ENCODE measurements around the gene PTPN22.
"Not testable (repeated sequence)": the region's sequence is repeated elsewhere in the genome, so short reads cannot be mapped to it uniquely, and the experiment has no call there.

PTPN22 gene

DNA sequence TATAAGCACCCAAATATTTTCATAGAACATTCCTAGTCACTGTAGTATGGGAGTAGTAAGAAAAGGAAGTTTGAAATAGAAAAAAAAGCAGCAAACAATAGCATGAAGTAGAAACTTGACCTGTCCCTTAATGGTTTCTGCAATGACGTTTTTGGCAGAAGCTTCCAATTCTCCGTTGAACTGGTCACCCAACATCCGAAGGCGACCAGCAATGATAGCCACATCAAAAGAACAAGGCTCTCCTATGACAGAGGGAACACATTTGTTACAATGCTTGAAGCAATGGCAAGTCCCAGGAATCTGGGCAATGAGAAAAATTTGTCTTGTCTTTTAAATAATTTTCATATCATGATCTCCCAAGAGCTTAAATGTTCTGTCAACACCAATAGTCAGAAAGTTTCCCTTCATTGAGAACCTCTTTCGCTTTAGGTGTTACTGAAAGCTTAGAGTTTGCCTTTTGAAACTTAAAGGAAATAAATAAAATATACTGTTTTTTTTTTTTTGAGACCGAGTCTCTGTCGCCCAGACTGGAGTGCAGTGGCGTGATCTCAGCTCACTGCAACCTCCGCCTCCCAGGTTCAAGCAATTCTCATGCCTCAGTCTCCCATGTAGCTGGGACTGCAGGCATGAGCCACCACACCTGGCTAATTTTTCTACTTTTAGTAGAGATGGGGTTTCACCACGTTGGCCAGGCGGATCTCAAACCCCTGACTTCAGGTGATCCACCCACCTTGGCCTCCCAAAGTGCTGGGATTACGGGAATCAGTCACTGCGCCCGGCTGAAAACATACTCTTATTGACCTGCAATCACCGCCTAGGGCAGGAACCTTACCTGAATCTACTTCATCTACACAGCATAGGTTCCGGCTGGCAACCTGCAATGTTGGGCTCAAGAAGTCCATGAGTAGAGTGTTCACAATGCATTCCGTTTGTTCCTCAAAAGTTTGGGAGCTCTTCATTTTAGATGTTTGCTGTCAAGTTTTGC, 15.2 kb upstream of the PTPN22 start:
- no peak for DNase-seq

DNA sequence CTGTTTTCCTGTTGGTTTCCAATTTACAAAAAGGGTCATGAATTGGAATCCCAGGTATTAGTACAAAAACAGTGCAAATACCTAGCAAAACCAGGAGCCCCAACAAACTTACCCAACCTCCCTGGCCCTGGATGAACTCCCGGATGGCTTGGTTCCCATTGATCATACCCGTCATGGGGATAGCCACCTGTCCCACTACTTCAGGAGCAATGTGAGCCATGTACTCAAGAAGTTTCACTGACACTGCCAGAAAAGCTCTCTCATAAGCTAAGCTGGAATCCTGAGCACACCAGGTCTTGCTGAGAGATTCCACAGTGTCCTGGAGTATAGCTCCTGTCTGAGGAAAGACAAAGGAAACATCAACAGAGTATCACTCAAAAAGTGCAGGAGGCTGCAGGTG, 10.1 kb upstream of the PTPN22 start:
- DNase-seq: no peak

DNA sequence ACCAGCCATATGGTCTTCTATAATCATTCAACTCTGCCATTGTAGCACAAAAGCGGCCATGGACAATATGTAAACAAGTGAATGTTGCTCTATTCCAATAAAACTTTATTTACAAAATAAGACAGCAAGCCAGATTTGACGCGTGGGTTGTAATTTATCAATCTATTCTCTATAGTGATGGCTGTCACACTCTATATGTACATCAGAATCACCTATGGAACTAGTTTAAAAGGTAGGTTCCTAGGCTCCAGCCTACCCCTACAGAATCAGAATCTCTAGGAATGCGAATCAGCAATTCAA, 8.2 kb upstream of the PTPN22 start:
- no peak for DNase-seq

GRCh38 chr1:113876176-113876575, 4.7 kb upstream of the PTPN22 start:
- DNase-seq: no peak

GRCh38 chr1:113875714-113876113, 4.2 kb upstream of the PTPN22 start:
- no peak for DNase-seq

GRCh38 chr1:113874012-113874879, 2.7 kb upstream of the PTPN22 start:
- DNase-seq: no peak

GRCh38 chr1:113872219-113872935, 865 bp upstream of the PTPN22 start:
- DNase-seq: no peak

- DNase-seq: no peak
Measured at GRCh38 chr1:113870778-113871177, 734 bp downstream of the PTPN22 start.

- DNase-seq: no peak
Measured at GRCh38 chr1:113868387-113869083, 3.0 kb downstream of the PTPN22 start.

GRCh38 chr1:113861641-113862040, 9.9 kb downstream of the PTPN22 start:
- DNase-seq: no peak

DNA sequence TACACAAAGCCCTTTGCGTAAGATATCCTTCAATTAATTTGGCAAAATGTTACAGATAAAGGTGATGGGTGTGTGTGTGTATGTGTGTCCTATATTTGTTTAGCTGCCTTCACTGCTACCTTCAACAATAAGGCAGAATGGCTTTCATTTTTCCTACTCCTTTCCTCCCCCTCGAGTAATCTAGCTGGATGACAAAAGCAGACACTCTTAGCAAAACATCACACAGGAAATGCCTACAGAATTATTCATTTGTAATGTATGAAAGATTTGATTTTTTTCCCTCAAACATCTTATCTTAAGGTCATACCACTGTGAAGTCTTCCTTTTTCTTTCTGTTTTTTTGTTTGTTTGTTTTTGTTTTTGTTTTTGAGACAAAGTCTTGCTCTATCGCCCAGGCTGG, 10.6 kb downstream of the PTPN22 start:
- DNase-seq: no peak

GRCh38 chr1:113859478-113860175, 11.9 kb downstream of the PTPN22 start:
- DNase-seq: no peak

DNA sequence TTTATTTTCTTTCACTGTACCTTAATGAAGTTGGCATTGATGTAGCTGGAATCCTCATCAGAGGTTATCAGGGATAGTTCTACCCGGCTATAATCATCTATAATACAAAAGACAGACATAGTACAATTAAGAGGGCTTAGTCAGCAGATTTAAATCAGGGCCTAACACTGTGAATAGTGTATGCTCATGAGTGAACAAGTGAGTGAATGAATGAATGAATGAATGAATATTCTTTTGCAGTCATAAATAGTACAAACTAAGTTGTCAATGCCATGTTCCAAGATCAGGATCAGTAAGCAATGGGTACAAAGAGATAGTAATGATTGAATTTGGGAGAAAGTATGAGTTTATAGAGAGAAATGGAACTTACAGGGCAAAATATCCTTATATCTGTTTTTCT, 12.5 kb downstream of the PTPN22 start:
- DNase-seq: no peak

DNA sequence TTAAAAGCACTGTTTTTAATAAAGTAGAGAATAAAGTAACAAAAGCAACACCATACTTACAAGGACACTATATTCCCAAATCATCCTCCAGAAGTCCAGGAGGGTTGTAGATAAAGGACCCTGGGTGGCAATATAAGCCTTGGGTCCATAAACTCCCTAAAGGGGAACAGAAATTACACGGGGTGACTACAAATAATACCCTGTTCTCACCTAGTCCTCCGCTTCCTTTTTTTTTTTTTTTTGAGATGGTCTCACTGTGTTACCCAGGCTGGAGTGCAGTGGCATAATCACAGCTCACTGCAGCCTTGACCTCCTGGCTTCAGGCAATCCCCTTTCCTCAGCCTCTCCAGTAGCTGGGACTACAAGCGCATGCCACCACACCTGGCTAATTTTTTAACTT, 13.1 kb downstream of the PTPN22 start:
- no peak for DNase-seq

- no peak for DNase-seq
Measured at GRCh38 chr1:113857776-113858175, 13.7 kb downstream of the PTPN22 start.

DNA sequence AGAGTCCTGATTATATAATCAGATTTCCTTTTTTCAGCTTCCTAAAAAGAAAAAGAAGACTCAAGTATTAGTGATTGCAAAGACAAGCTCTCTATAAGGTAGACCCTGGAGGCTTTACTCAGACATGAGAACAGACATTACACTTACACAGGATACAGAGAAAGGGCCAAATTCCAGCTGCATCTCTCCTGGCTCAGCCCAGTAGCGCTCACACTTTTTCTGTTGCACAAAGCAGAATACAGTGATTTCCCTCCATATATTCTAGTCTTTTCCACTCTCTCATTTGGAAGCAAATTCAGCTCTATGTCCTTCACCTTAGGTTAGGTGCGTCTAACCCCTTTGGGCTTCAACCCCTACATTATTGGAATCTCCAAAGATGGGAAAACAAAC, 15.1 kb downstream of the PTPN22 start:
- DNase-seq: no peak

- no peak for DNase-seq
Measured at GRCh38 chr1:113855630-113856400, 15.7 kb downstream of the PTPN22 start.

DNA sequence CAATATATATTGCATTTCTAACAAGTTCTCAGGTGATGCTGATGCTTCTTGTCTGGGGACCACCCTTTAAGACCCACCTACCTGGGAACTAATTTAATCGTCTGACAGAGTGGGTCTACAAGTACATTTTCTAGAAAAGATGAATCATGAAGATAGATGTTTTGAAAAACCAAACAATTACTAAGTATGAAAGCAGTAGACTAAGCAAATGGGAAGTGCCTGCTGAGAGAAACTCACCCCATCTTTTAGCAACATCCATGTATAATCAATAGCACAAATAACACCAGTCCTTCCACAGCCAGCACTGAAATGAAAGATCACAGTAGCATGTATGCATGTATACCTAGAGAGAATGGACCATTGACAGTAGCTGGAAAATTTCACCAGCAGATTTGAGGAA, 17.3 kb downstream of the PTPN22 start:
- DNase-seq: no peak

DNA sequence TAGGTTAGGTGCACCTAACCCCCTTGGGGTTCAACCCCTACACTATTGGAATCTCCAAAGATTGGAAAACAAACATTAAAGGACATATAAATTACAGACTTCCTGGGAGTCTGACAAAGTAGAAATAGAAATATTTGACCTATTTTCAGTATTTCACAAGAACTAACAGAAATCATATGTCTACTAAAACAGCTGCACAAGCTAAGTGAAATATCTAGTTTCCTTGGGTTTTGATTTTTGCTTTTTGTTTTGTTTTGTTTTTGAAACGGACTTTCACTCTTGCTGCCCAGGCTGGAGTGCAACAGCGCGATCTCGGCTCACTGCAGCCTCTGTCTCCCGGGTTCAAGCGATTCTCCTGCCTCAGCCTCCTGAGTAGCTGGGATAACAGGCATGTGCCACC, 18.8 kb downstream of the PTPN22 start:
- not testable (repeated sequence) for DNase-seq

- DNase-seq: no peak
Measured at GRCh38 chr1:113850127-113850796, 21.2 kb downstream of the PTPN22 start.

GRCh38 chr1:113849072-113849471, 22.4 kb downstream of the PTPN22 start:
- DNase-seq: no peak
